LNCAP (cell line): ENCODE results near the gene ADAMTS7.

Experiments used
- CTCF ChIP-seq: fragments of 450-650 bp; IDR thresholded peaks from 2 replicates; pipeline ENCODE4 v1.5.1; 2017; ENCODE audit warnings: mild to moderate bottlenecking

Gene ADAMTS7

GRCh38 chr15:78740904-78741274 is 70.4 kb downstream of the ADAMTS7 start:
- no peak for TF ChIP-seq CTCF

GRCh38 chr15:78739996-78740903 is 71.0 kb downstream of the ADAMTS7 start:
- peak; percentile 43 for TF ChIP-seq CTCF

GRCh38 chr15:78739206-78739605 is 72.1 kb downstream of the ADAMTS7 start:
- TF ChIP-seq CTCF: no peak

GRCh38 chr15:78737187-78737820 is 74.0 kb downstream of the ADAMTS7 start:
- no peak for TF ChIP-seq CTCF

- TF ChIP-seq CTCF: no peak
These were observed 76.7 kb downstream of the ADAMTS7 start for GRCh38 chr15:78734451-78735064.

GRCh38 chr15:78732634-78733033 is 78.6 kb downstream of the ADAMTS7 start:
- no peak for TF ChIP-seq CTCF

GRCh38 chr15:78730955-78731354 is 80.3 kb downstream of the ADAMTS7 start:
- no peak for TF ChIP-seq CTCF
